Measurements from ENCODE around the gene HSFX3.

DNA sequence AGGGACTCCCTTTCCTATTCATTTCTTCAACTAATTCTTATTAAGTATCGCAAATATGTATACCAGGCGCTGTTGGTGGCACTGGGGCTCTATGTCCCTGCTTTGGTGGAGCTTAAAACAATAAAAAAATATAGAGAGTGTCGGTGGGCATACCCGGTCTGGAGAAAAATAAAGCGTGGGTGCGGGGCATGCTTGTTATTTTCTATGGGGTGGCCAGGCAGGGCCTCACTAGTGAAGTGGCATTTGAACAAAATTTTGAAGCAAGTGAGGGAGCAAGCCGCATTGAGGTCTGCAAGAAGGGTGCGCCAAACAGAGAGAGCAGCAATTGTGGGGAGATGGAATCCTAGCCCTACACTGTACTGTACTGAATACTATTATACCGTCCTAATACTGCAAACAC is 44.1 kb downstream of the HSFX3 start:
- TF ChIP-seq, protein P1, sequence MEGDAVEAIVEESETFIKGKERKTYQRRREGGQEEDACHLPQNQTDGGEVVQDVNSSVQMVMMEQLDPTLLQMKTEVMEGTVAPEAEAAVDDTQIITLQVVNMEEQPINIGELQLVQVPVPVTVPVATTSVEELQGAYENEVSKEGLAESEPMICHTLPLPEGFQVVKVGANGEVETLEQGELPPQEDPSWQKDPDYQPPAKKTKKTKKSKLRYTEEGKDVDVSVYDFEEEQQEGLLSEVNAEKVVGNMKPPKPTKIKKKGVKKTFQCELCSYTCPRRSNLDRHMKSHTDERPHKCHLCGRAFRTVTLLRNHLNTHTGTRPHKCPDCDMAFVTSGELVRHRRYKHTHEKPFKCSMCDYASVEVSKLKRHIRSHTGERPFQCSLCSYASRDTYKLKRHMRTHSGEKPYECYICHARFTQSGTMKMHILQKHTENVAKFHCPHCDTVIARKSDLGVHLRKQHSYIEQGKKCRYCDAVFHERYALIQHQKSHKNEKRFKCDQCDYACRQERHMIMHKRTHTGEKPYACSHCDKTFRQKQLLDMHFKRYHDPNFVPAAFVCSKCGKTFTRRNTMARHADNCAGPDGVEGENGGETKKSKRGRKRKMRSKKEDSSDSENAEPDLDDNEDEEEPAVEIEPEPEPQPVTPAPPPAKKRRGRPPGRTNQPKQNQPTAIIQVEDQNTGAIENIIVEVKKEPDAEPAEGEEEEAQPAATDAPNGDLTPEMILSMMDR (IDR thresholded peaks at IDR 0.05; ENCODE audit: low read length): no peak
- no peak for TF ChIP-seq EZH2 (optimal IDR thresholded peaks at IDR 0.05; ENCODE audit: low read depth, low read length)
- no peak for TF ChIP-seq EZH2phosphoT487 (IDR thresholded peaks at IDR 0.05; ENCODE audit: low read length)

Measured in MM.1S (cell line).